H1 (cell line): ENCODE measurements around the gene STX11. TPM values are rescaled to one million over a fixed set of nuclear protein-coding genes. Genes with fewer than 3 reads are reported as not detected.
A peak's percentile ranks its signal among the peaks of the same experiment; 100 is the strongest.

ENCODE experiments used
- CTCF ChIA-PET: fragments of 300-600 bp; sonication (Branson Sonifier 250); formaldehyde crosslinking; loops from one replicate; lab custom pipeline; 2021; ENCODE audit not compliant: partially characterized antibody; lab: Charles Lee
- POLR2A ChIA-PET: fragments of 300-600 bp; sonication (Branson Sonifier 250); formaldehyde crosslinking; loops from one replicate; lab custom pipeline; 2021; ENCODE audit warnings: inconsistent platforms; ENCODE audit not compliant: partially characterized antibody; lab: Charles Lee
- DNase-seq, 2 experiments: peaks; one replicate each; pipeline versions ENCODE4 v3.0.0 to v3.0.0-alpha.2; 2010 to 2022; ENCODE audit warnings: low spot score in 2 of 2, low read depth in 1 of 2, mixed read lengths in 1 of 2
- FAIRE-seq: peaks from 2 replicates; lab custom pipeline; 2011; peaks lifted over from hg19 to GRCh38; lab: Jason Lieb, UNC
- H2AFZ ChIP-seq: 2 replicates; pipeline ENCODE4 v1.8.1; 2012; ENCODE audit warnings: low read length, inconsistent platforms
- H2AK5ac ChIP-seq: 2 replicates; pipeline ENCODE4 v1.6.1; 2013; ENCODE audit warnings: low read depth, low read length
- H2BK120ac ChIP-seq: replicated peaks from 2 replicates; pipeline ENCODE3; 2013; ENCODE audit warnings: low read depth, low read length, inconsistent platforms
- H2BK12ac ChIP-seq: 2 replicates; pipeline ENCODE4 v1.6.1; 2013; ENCODE audit warnings: low read depth, low read length
- H2BK15ac ChIP-seq: 2 replicates; pipeline ENCODE4 v1.6.1; 2013; ENCODE audit warnings: low read length
- H2BK20ac ChIP-seq: 2 replicates; pipeline ENCODE4 v1.6.1; 2013; ENCODE audit warnings: low read length
- H2BK5ac ChIP-seq: 2 replicates; pipeline ENCODE4 v1.6.1; 2013; ENCODE audit warnings: low read depth, low read length
- H3K14ac ChIP-seq: 2 replicates; pipeline ENCODE4 v1.6.1; 2013; ENCODE audit warnings: inconsistent platforms; ENCODE audit not compliant: insufficient read length
- H3K18ac ChIP-seq: 2 replicates; pipeline ENCODE4 v1.6.1; 2013; ENCODE audit warnings: low read length; ENCODE audit errors: extremely low read depth
- H3K23ac ChIP-seq: 2 replicates; pipeline ENCODE4 v1.6.1; 2013; ENCODE audit warnings: inconsistent platforms; ENCODE audit not compliant: insufficient read length
- H3K23me2 ChIP-seq: 2 replicates; pipeline ENCODE4 v1.6.1; 2013; ENCODE audit warnings: low read depth, low read length
- H3K27ac ChIP-seq: 2 replicates; pipeline ENCODE4 v1.6.1; 2011; ENCODE audit warnings: low read depth, low read length, inconsistent platforms
- H3K27me3 ChIP-seq, 4 experiments: replicated peaks in 1 of 4; 1 replicate in 1 of 4; 2 replicates in 3 of 4; pipeline versions ENCODE4 v1.6.1 to v1.8.1; 2011 to 2013; ENCODE audit warnings: low read length in 3 of 4, mild to moderate bottlenecking in 3 of 4, inconsistent platforms in 2 of 4, mixed read lengths in 2 of 4, moderate library complexity in 1 of 4; ENCODE audit not compliant: control insufficient read depth in 3 of 4, insufficient read depth in 3 of 4; ENCODE audit errors: extremely low read depth in 1 of 4
- H3K36me3 ChIP-seq, 4 experiments: 2 replicates each; pipeline versions ENCODE4 v1.6.1 to v1.8.1; 2011 to 2013; ENCODE audit warnings: mild to moderate bottlenecking in 4 of 4, low read length in 3 of 4, moderate library complexity in 2 of 4, control low read depth in 1 of 4, inconsistent platforms in 1 of 4; ENCODE audit not compliant: insufficient read depth in 4 of 4, control insufficient read depth in 2 of 4
- H3K4ac ChIP-seq: replicated peaks from 2 replicates; pipeline ENCODE3; 2013; ENCODE audit warnings: low read length, low read depth, mixed read lengths, inconsistent platforms; ENCODE audit not compliant: insufficient read length
- H3K4me1 ChIP-seq, 4 experiments: replicated peaks in 1 of 4; 1 replicate in 1 of 4; 2 replicates in 3 of 4; pipeline versions ENCODE4 v1.6.1 to v1.8.1; 2011 to 2013; ENCODE audit warnings: low read length in 3 of 4, inconsistent platforms in 2 of 4, mixed read lengths in 1 of 4; ENCODE audit not compliant: insufficient read depth in 4 of 4, control insufficient read depth in 3 of 4
- H3K4me2 ChIP-seq, 2 experiments: 2 replicates each; pipeline versions ENCODE4 v1.6.1 to v1.8.1; 2011 to 2013; ENCODE audit warnings: low read depth in 2 of 2, low read length in 2 of 2, control low read depth in 1 of 2, inconsistent platforms in 1 of 2, mild to moderate bottlenecking in 1 of 2; ENCODE audit not compliant: insufficient read depth in 1 of 2
- H3K4me3 ChIP-seq, 4 experiments: fragments of 200-600, 300-600 bp in 1 of 4; sonication (generic), shearing (Covaris generic), sonication (Bioruptor Twin) in 1 of 4; 2 replicates each; pipeline versions ENCODE4 v1.5.1 to v1.8.1; 2011 to 2016; ENCODE audit warnings: low read length in 4 of 4, low read depth in 3 of 4, control low read depth in 2 of 4, inconsistent platforms in 2 of 4, mild to moderate bottlenecking in 2 of 4, mixed read lengths in 1 of 4, moderate library complexity in 1 of 4; ENCODE audit not compliant: insufficient read depth in 2 of 4; ENCODE audit errors: extremely low read depth in 1 of 4
- H3K56ac ChIP-seq: replicated peaks from 2 replicates; pipeline ENCODE3; 2013; ENCODE audit warnings: low read depth, mild to moderate bottlenecking, mixed read lengths, low read length, inconsistent platforms; ENCODE audit not compliant: insufficient read length
- H3K79me1 ChIP-seq: 2 replicates; pipeline ENCODE4 v1.6.1; 2013; ENCODE audit warnings: low read depth, low read length, control low read depth
- H3K79me2 ChIP-seq, 2 experiments: 2 replicates each; pipeline versions ENCODE4 v1.6.1 to v1.8.1; 2012 to 2013; ENCODE audit warnings: low read length in 2 of 2, mild to moderate bottlenecking in 2 of 2, inconsistent platforms in 1 of 2; ENCODE audit not compliant: insufficient read depth in 2 of 2, control insufficient read depth in 1 of 2
- H3K9ac ChIP-seq, 4 experiments: replicated peaks in 1 of 4; 1 replicate in 1 of 4; 2 replicates in 3 of 4; pipeline versions ENCODE4 v1.6.1 to v1.8.1; 2011 to 2013; ENCODE audit warnings: low read depth in 3 of 4, low read length in 3 of 4, control low read depth in 2 of 4, mild to moderate bottlenecking in 2 of 4, moderate library complexity in 2 of 4, inconsistent platforms in 1 of 4; ENCODE audit errors: extremely low read depth in 1 of 4
- H3K9me3 ChIP-seq, 2 experiments: 2 replicates each; pipeline versions ENCODE4 v1.6.1 to v1.8.1; 2012 to 2013; ENCODE audit warnings: mild to moderate bottlenecking in 2 of 2, moderate library complexity in 2 of 2, control low read depth in 1 of 2, inconsistent platforms in 1 of 2, low read depth in 1 of 2, low read length in 1 of 2, mixed read lengths in 1 of 2; ENCODE audit not compliant: insufficient read depth in 2 of 2
- H4K20me1 ChIP-seq, 2 experiments: replicated peaks in 1 of 2; 2 replicates each; pipeline versions ENCODE3 to v1.8.1; 2011 to 2013; ENCODE audit warnings: inconsistent platforms in 2 of 2, low read length in 2 of 2, mild to moderate bottlenecking in 1 of 2; ENCODE audit not compliant: insufficient read depth in 2 of 2, control insufficient read depth in 1 of 2
- H4K5ac ChIP-seq: 2 replicates; pipeline ENCODE4 v1.6.1; 2013; ENCODE audit warnings: low read length, low read depth, mixed read lengths, inconsistent platforms; ENCODE audit not compliant: insufficient read length
- H4K8ac ChIP-seq: 2 replicates; pipeline ENCODE4 v1.8.0; 2013; ENCODE audit warnings: mild to moderate bottlenecking, moderate library complexity, low read length, inconsistent platforms; ENCODE audit not compliant: insufficient read depth; ENCODE audit errors: extremely low read depth
- H4K91ac ChIP-seq: replicated peaks from 2 replicates; pipeline ENCODE3; 2013; ENCODE audit warnings: low read length, mixed read lengths, inconsistent platforms; ENCODE audit not compliant: insufficient read length
- GABPA ChIP-seq: IDR thresholded peaks from 2 replicates; pipeline ENCODE4 v1.6.1; 2011; ENCODE audit warnings: mild to moderate bottlenecking, low read length, moderate library complexity, borderline replicate concordance; ENCODE audit not compliant: insufficient read depth
- GTF2F1 ChIP-seq: IDR thresholded peaks from 2 replicates; pipeline ENCODE4 v1.6.1; 2012; ENCODE audit warnings: low read depth, low read length, improper control_type of control experiment, borderline replicate concordance
- HDAC2 ChIP-seq, 2 experiments: fragments of 300-600 bp in 1 of 2; sonication (generic) in 1 of 2; IDR thresholded peaks; 2 replicates each; pipeline ENCODE4 v1.6.1; 2011 to 2012; ENCODE audit warnings: low read depth in 2 of 2, low read length in 2 of 2, mild to moderate bottlenecking in 2 of 2, moderate library complexity in 2 of 2, borderline replicate concordance in 1 of 2, inconsistent platforms in 1 of 2
- NANOG ChIP-seq: IDR thresholded peaks from 2 replicates; pipeline ENCODE4 v1.6.1; 2011; ENCODE audit warnings: low read length, low read depth, mild to moderate bottlenecking, inconsistent platforms; ENCODE audit not compliant: insufficient read depth, poor library complexity, severe bottlenecking
- SIX5 ChIP-seq: IDR thresholded peaks from 2 replicates; pipeline ENCODE4 v1.6.1; 2011; ENCODE audit warnings: mild to moderate bottlenecking, low read depth, low read length
- SRF ChIP-seq: IDR thresholded peaks from 2 replicates; pipeline ENCODE4 v1.6.1; 2011; ENCODE audit warnings: mild to moderate bottlenecking, low read depth, low read length, moderate library complexity
- TAF1 ChIP-seq: IDR thresholded peaks from 2 replicates; pipeline ENCODE4 v1.6.1; 2011; ENCODE audit warnings: mild to moderate bottlenecking, low read depth, low read length
- ZNF274 ChIP-seq: IDR thresholded peaks from 2 replicates; pipeline ENCODE4 v1.7.0; 2012; ENCODE audit warnings: low read length, borderline replicate concordance; ENCODE audit errors: extremely low read depth
- WGBS, 2 experiments: shearing (Covaris generic) in 1 of 2; methylation state at CpG; one replicate each; pipeline versions ENCODE4 v1.1.6 to v1.1.7; 2013 to 2015; ENCODE audit warnings: low lambda C conversion rate in 2 of 2, mixed read lengths in 2 of 2, inconsistent platforms in 1 of 2, low coverage in 1 of 2, missing lambda C conversion rate in 1 of 2; ENCODE audit not compliant: insufficient replicate concordance in 2 of 2, insufficient coverage in 1 of 2, insufficient read length in 1 of 2; ENCODE audit errors: extremely low coverage in 1 of 2, missing lambda C conversion rate in 1 of 2; 5-methylcytosine and 5-hydroxymethylcytosine counted together
- polyA plus RNA-seq, 7 experiments: library from polyadenylated mRNA; depleted of rRNA in 3 of 7; stranded (reverse) in 5 of 7; unstranded in 2 of 7; fragments of >200 nt in 5 of 7; fragments of 200-250 nt in 2 of 7; gene quantifications; 1 replicate in 5 of 7; 2 replicates in 1 of 7; 4 replicates in 1 of 7; pipeline versions ENCODE4 v1.2.1 to v1.2.3, GENCODE V29; 2011 to 2013; ENCODE audit warnings: missing spikeins in 2 of 7, mixed read lengths in 2 of 7
- total RNA-seq: library from RNA; stranded (reverse); fragmentation: NEBNext Ultra II Directional; extraction: Animal tissue kit (Norgen Biotek cat#: 25700); gene quantifications from 2 replicates; pipeline ENCODE4 v1.2.1, GENCODE V29; 2021

The STX11 gene
- total and polyA plus RNA-seq, 2 of the 8 experiments (the other 6 are each of a cell fraction or from before 2014, with no cell fraction given) = 0.15 to 0.34 TPM

DNA sequence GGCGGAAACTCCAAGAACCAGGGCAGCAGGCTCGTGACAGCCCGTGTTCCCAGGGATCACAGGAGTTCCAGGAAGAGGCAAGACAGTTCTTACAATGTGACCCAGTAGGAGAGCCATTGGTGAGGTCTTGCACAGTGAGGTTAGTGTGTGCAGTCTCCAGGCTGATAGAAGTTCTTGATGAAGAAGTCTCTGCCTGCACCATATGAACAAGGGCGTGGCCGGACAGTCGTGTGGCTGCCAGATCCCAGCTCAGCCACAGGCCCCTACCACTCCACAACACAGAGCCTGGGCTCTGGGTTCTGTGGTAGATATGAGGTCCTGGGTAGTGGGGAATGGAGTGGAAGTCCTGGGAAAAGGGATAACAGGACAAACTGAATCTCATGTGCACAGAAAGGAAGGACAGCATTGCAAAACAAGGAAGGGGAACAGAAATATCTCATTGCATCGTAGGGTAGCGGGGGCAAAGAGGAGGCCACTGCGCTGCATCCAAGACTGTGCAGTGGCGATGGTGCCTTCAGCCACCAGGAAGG lies 65.2 kb downstream of the STX11 start:
- Histone ChIP-seq H3K27ac (peak overlapping the region; percentile 49; the same call in 1 of the 2 replicates), H3K14ac (no peak overlapping the region), H2BK120ac (peak overlapping the region; percentile 50), H4K8ac (peak overlapping the region; percentile 97; the same call in 1 of the 2 replicates), H2BK12ac (peak overlapping the region; percentile 82), H3K9me3 (no peaks in the 10 kb centered on the region), H2BK20ac (no peak overlapping the region), H3K4me2 (peak overlapping the region; percentile 70 to 80), H3K79me2 (no peaks in the 10 kb centered on the region), H2BK15ac (peak overlapping the region; percentile 82), H2AFZ (peak overlapping the region; percentile 98), H3K36me3 (no peaks in the 10 kb centered on the region), H3K27me3 (no peaks in the 10 kb centered on the region; a peak in 1 of 7 replicates), H4K20me1 (no peaks in the 10 kb centered on the region), H3K4me3 (peak overlapping the region; percentile 60 to 79 (median 68)), H2AK5ac (no peak overlapping the region), H3K18ac (peak overlapping the region; percentile 80), H3K9ac (peak overlapping the region in 3 of 4 experiments; percentile 45 to 76 (median 48); a peak in 6 of 7 replicates), H3K56ac (peak overlapping the region; percentile 79), H3K4ac (peak overlapping the region; percentile 46), H2BK5ac (peak overlapping the region; percentile 79; the same call in 1 of the 2 replicates), H3K4me1 (peaks cover 2 to 9% (median 7%) of the 10 kb centered on the region in 4 experiments; a peak in 6 of 7 replicates), H4K5ac (peak overlapping the region; percentile 70), H4K91ac (peak overlapping the region; percentile 83), H3K79me1 (no peaks in the 10 kb centered on the region), H3K23me2 (peaks cover 4% of the 10 kb centered on the region), H3K23ac (no peak overlapping the region)
- POLR2A ChIA-PET = interaction anchor here (0.7 to 1.3 kb wide), 3 partner anchors 49 to 119 kb away, joined by 3 to 4 read pairs (median 4); no protein-coding TSS in a partner anchor
- FAIRE-seq (no peak), DNase-seq (no peak)
- CTCF ChIA-PET = interaction anchor here (0.6 to 2.4 kb wide), 9 partner anchors 10 to 113 kb away, joined by 3 to 7 read pairs (median 3); no protein-coding TSS in a partner anchor
- no peak for TF ChIP-seq NANOG
- no peak for TF ChIP-seq GABPA
- TF ChIP-seq TAF1 = no peak
- TF ChIP-seq SIX5 = no peak
- no peak for TF ChIP-seq GTF2F1
- no peak for TF ChIP-seq SRF
- no peak for TF ChIP-seq ZNF274
- no peak for TF ChIP-seq HDAC2 (IDR thresholded peaks at IDR 0.05; ENCODE audit: borderline replicate concordance in 1 of 2, low read depth in 2 of 2, low read length in 2 of 2)
- 69% methylated on average over 10 of the region's 10 CpGs; no CpG with 5 or more reads in 1 of the 2 experiments for WGBS, 2 experiments
